Sigmoid colon (tissue), 7 donors: ENCODE data around the gene TRPV4. TPM values are rescaled to one million over a fixed set of nuclear protein-coding genes. Genes with fewer than 3 reads are reported as not detected.

Source experiments
- DNase-seq: peaks from one replicate; pipeline ENCODE4 v3.0.0-alpha.2; 2019
- H3K27ac ChIP-seq, 4 donors: fragments of 200-600 bp; sonication (generic); one replicate each; pipeline ENCODE4 v1.5.1; 2016 to 2019; ENCODE audit warnings: mild to moderate bottlenecking in 1 of 4
- H3K27me3 ChIP-seq, 3 donors: fragments of 200-600 bp; sonication (generic); one replicate each; pipeline ENCODE4 v1.5.1; 2019; ENCODE audit warnings: mild to moderate bottlenecking in 1 of 3
- H3K36me3 ChIP-seq, 4 donors: fragments of 200-600 bp; sonication (generic); one replicate each; pipeline ENCODE4 v1.5.1; 2016 to 2019
- H3K4me1 ChIP-seq, 4 donors: fragments of 200-600 bp; sonication (generic); one replicate each; pipeline ENCODE4 v1.5.1; 2017 to 2019
- H3K4me3 ChIP-seq, 4 donors: fragments of 200-600 bp; sonication (generic); one replicate each; pipeline ENCODE4 v1.5.1; 2017 to 2019; ENCODE audit warnings: mild to moderate bottlenecking in 2 of 4, moderate library complexity in 1 of 4
- H3K9me3 ChIP-seq, 4 donors: fragments of 200-600 bp in 3 of 4; sonication (generic) in 3 of 4; one replicate each; pipeline versions ENCODE4 v1.5.1 to v1.6.1; 2013 to 2019
- CTCF ChIP-seq, 4 experiments: fragments of 450-650 bp in 3 of 4; fragments of 200-600 bp in 1 of 4; IDR thresholded peaks; one replicate each; pipeline ENCODE4 v1.5.1; 2016 to 2019; ENCODE audit warnings: antibody characterized with exemption in 4 of 4, mild to moderate bottlenecking in 3 of 4, moderate library complexity in 2 of 4
- EP300 ChIP-seq, 4 donors: sonication (generic); formaldehyde crosslinking; IDR thresholded peaks; one replicate each; pipeline ENCODE4 v1.6.1; 2017; ENCODE audit warnings: antibody characterized with exemption in 4 of 4
- POLR2A ChIP-seq, 2 donors: fragments of 450-650 bp; IDR thresholded peaks; one replicate each; pipeline ENCODE4 v1.6.1; 2016; ENCODE audit warnings: antibody characterized with exemption in 2 of 2, mild to moderate bottlenecking in 2 of 2, moderate library complexity in 2 of 2
- POLR2AphosphoS5 ChIP-seq, 4 donors: sonication (generic); formaldehyde crosslinking; IDR thresholded peaks; one replicate each; pipeline ENCODE4 v1.6.1; 2017; ENCODE audit warnings: antibody characterized with exemption in 4 of 4
- WGBS, 2 donors: extraction: QIAGEN DNeasy Blood & Tissue Kit; methylation state at CpG; one replicate each; pipeline ENCODE4 v1.1.7; 2013; 5-methylcytosine and 5-hydroxymethylcytosine counted together
- intact Hi-C: fragments of 100-400 bp; cut with DNase I; formaldehyde crosslinking; loops from one replicate; pipeline ENCODE4 v1.15.1; 2023
- polyA plus RNA-seq, 3 donors: library from polyadenylated mRNA; stranded (reverse); fragments of 200-250 nt; gene quantifications; one replicate each; pipeline ENCODE4 v1.2.3, GENCODE V29; 2013
- total RNA-seq, 4 donors: library from RNA; depleted of rRNA; stranded (reverse); fragments of >200 nt; gene quantifications; one replicate each; pipeline ENCODE4 v1.1.0, GENCODE V29; 2016
- donor health status: healthy with polysubstance abuse.
- donor health status: Bipolar disorder and iron deficiency.
- donor health status: healthy.

Gene TRPV4
- total and polyA plus RNA-seq, 7 donors: 0.14 to 0.60 (median 0.39) TPM; not detected in 1

GRCh38 chr12:109760930-109761921, 72.0 kb downstream of the TRPV4 start:
- H3K4me3 ChIP-seq: no peak overlapping the region
- no peaks in the 10 kb centered on the region for H3K27me3 ChIP-seq
- no peaks in the 10 kb centered on the region for H3K36me3 ChIP-seq
- peaks cover 0 to 20% (median 20%) of the 10 kb centered on the region in 4 donors for H3K4me1 ChIP-seq
- TF ChIP-seq CTCF (IDR thresholded peaks at IDR 0.05): no peak
- no peak for TF ChIP-seq EP300 (IDR thresholded peaks at IDR 0.05)
- no peak for TF ChIP-seq POLR2AphosphoS5 (IDR thresholded peaks at IDR 0.05)
- TF ChIP-seq POLR2A (IDR thresholded peaks at IDR 0.05): no peak
- H3K9me3 ChIP-seq: no peaks in the 10 kb centered on the region
- H3K27ac ChIP-seq: no peak overlapping the region
- WGBS, 2 donors: 87% methylated on average over 16 of the region's 16 CpGs
- intact Hi-C loops: no loop called here
- peak; percentile 54 for DNase-seq

GRCh38 chr12:109760031-109760929, 72.9 kb downstream of the TRPV4 start:
- Histone ChIP-seq H3K36me3 (no peaks in the 10 kb centered on the region), H3K27ac (no peak overlapping the region), H3K27me3 (no peaks in the 10 kb centered on the region), H3K4me3 (no peak overlapping the region), H3K4me1 (peaks cover 0 to 20% (median 20%) of the 10 kb centered on the region in 4 donors), H3K9me3 (no peaks in the 10 kb centered on the region)
- TF ChIP-seq CTCF (IDR thresholded peaks at IDR 0.05): no peak
- TF ChIP-seq POLR2A (IDR thresholded peaks at IDR 0.05): no peak
- TF ChIP-seq POLR2AphosphoS5 (IDR thresholded peaks at IDR 0.05): no peak
- no peak for TF ChIP-seq EP300 (IDR thresholded peaks at IDR 0.05)
- DNase-seq: peak; percentile 70
- intact Hi-C loops: no loop called here
- WGBS, 2 donors: 64 to 69% methylated on average over 18 of the region's 18 CpGs

GRCh38 chr12:109759595-109759994, 73.6 kb downstream of the TRPV4 start:
- 85 to 91% methylated on average over 13 of the region's 13 CpGs for WGBS, 2 donors
- intact Hi-C loops: no loop called here
- Histone ChIP-seq H3K27me3 (no peaks in the 10 kb centered on the region), H3K27ac (no peak overlapping the region), H3K9me3 (no peaks in the 10 kb centered on the region), H3K36me3 (no peaks in the 10 kb centered on the region), H3K4me1 (peaks cover 0 to 20% (median 20%) of the 10 kb centered on the region in 4 donors), H3K4me3 (no peak overlapping the region)
- peak; percentile 62 for DNase-seq
- TF ChIP-seq EP300 (IDR thresholded peaks at IDR 0.05): no peak
- peak in 2 of 4 donors; percentile 54 to 71 for TF ChIP-seq POLR2AphosphoS5 (IDR thresholded peaks at IDR 0.05)

- H3K27me3 ChIP-seq: no peaks in the 10 kb centered on the region
- H3K36me3 ChIP-seq: no peaks in the 10 kb centered on the region
- WGBS, 2 donors: 81 to 88% methylated on average over 15 of the region's 15 CpGs
- intact Hi-C loops: no loop called here
- no peak overlapping the region for H3K4me3 ChIP-seq
- DNase-seq: peak; percentile 50
- no peaks in the 10 kb centered on the region for H3K9me3 ChIP-seq
- H3K27ac ChIP-seq: no peak overlapping the region
- H3K4me1 ChIP-seq: peaks cover 0 to 20% (median 20%) of the 10 kb centered on the region in 4 donors
- no peak for TF ChIP-seq POLR2AphosphoS5 (IDR thresholded peaks at IDR 0.05)
- TF ChIP-seq CTCF (IDR thresholded peaks at IDR 0.05): no peak
- no peak for TF ChIP-seq POLR2A (IDR thresholded peaks at IDR 0.05)
- no peak for TF ChIP-seq EP300 (IDR thresholded peaks at IDR 0.05)
These were observed 74.5 kb downstream of the TRPV4 start for GRCh38 chr12:109758426-109759420.
